GM10266 (cell line): Measurements from ENCODE around the gene SEPTIN11.

Experiments
- DNase-seq: peaks from one replicate; pipeline ENCODE4 v3.0.0; 2012; ENCODE audit errors: extremely low spot score
- CTCF ChIP-seq: IDR thresholded peaks from 2 replicates; pipeline ENCODE4 v1.5.1; 2012; ENCODE audit warnings: mild to moderate bottlenecking, low read depth; ENCODE audit not compliant: control insufficient read depth, insufficient read depth; ENCODE audit errors: missing control alignments

The SEPTIN11 gene

GRCh38 chr4:76923619-76924357, 25.8 kb upstream of the SEPTIN11 start:
- no peak for TF ChIP-seq CTCF
- DNase-seq: no peak

GRCh38 chr4:76926841-76927240, 22.7 kb upstream of the SEPTIN11 start:
- TF ChIP-seq CTCF: no peak
- DNase-seq: no peak

GRCh38 chr4:76930685-76931084, 18.9 kb upstream of the SEPTIN11 start:
- DNase-seq: no peak
- no peak for TF ChIP-seq CTCF

GRCh38 chr4:76931087-76931486, 18.5 kb upstream of the SEPTIN11 start:
- TF ChIP-seq CTCF: no peak
- no peak for DNase-seq

- no peak for TF ChIP-seq CTCF
These were observed 17.8 kb upstream of the SEPTIN11 start for GRCh38 chr4:76931576-76932276.

GRCh38 chr4:76939184-76939583, 10.4 kb upstream of the SEPTIN11 start:
- TF ChIP-seq CTCF: no peak

More at GRCh38 chr4:76931576-76932276, 17.8 kb upstream of the SEPTIN11 start:
- DNase-seq: no peak

GRCh38 chr4:76943129-76943620, 6.4 kb upstream of the SEPTIN11 start:
- DNase-seq: no peak
- no peak for TF ChIP-seq CTCF

More at GRCh38 chr4:76939184-76939583, 10.4 kb upstream of the SEPTIN11 start:
- DNase-seq: no peak
